OCI-LY1 (cell line): ENCODE results near the gene PSME3.

ENCODE experiments used
- EZH2 ChIP-seq: fragments of 200-600 bp; sonication (generic), shearing (Covaris generic); IDR thresholded peaks from 2 replicates; pipeline ENCODE4 v1.8.0; 2017; ENCODE audit warnings: borderline replicate concordance, mixed run types, mild to moderate bottlenecking, antibody characterized with exemption, low read length, moderate library complexity, mixed read lengths
- TF ChIP-seq, protein P1 (sequence below): fragments of 200-600 bp; sonication (generic), shearing (Covaris generic); IDR thresholded peaks from 2 replicates; pipeline ENCODE4 v1.5.1; 2017; ENCODE audit warnings: mild to moderate bottlenecking, antibody characterized with exemption, low read length, moderate library complexity, mixed read lengths

DNA sequence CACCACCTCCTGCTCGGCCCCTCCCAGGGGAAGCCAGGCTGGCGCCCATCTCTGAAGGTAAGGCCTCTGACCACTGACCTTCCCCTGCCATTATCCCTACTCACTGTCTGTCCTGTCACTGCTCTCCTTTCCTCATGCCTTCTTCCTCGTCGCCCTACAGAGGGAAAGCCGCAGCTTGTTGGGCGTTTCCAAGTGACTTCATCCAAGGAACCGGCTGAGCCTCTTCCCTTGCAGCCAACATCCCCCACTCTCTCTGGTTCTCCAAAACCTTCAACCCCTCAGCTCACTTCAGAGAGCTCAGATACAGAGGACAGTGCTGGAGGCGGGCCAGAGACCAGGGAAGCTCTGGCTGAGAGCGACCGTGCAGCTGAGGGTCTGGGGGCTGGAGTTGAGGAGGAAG lies 37.7 kb upstream of the PSME3 start:
- TF ChIP-seq, protein P1, sequence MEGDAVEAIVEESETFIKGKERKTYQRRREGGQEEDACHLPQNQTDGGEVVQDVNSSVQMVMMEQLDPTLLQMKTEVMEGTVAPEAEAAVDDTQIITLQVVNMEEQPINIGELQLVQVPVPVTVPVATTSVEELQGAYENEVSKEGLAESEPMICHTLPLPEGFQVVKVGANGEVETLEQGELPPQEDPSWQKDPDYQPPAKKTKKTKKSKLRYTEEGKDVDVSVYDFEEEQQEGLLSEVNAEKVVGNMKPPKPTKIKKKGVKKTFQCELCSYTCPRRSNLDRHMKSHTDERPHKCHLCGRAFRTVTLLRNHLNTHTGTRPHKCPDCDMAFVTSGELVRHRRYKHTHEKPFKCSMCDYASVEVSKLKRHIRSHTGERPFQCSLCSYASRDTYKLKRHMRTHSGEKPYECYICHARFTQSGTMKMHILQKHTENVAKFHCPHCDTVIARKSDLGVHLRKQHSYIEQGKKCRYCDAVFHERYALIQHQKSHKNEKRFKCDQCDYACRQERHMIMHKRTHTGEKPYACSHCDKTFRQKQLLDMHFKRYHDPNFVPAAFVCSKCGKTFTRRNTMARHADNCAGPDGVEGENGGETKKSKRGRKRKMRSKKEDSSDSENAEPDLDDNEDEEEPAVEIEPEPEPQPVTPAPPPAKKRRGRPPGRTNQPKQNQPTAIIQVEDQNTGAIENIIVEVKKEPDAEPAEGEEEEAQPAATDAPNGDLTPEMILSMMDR: no peak
- no peak for TF ChIP-seq EZH2
